ENCODE results near the gene COPE. TPM values are rescaled to one million over a fixed set of nuclear protein-coding genes. Genes with fewer than 3 reads are reported as not detected.

Gene COPE
- total RNA-seq, 1 donor from 2014 or later, result 67.8 TPM

DNA sequence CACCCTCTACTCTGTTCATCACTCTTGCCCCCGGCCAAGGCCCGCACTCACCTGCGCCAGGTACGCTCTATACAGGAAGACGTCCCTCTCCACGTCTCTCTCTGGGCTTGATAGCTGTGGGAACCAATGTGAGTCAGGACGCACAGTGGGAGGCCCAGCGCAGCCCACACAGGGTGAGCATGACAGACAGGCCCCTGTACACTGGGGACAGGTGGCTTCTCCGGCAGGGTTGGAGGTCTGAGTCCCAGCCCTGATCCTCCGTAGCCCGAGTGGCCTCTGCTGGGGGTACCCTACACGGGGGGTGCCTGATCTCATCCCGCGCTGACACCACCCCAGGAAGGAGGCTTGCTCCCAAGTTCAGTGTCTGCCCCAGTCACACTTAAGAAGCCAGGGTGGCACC lies 6.3 kb downstream of the COPE start:
- H3K4me1 ChIP-seq (ENCODE audit: control insufficient read depth in 3 of 3, insufficient read depth in 3 of 3, low read length in 3 of 3), result peaks cover 0 to 9% (median 3%) of the 10 kb centered on the region in 3 donors
- H3K27ac ChIP-seq (ENCODE audit: low read depth, low read length), result no peak overlapping the region
- no peaks in the 10 kb centered on the region for H3K27me3 ChIP-seq (ENCODE audit: control insufficient read depth in 3 of 3, insufficient read depth in 3 of 3, low read length in 3 of 3)
- H3K9ac ChIP-seq (ENCODE audit: low read depth in 1 of 3, low read length in 3 of 3), result no peak overlapping the region
- H3K4me3 ChIP-seq (ENCODE audit: low read length in 3 of 3), result no peak overlapping the region
- H3K36me3 ChIP-seq (ENCODE audit: control insufficient read depth in 3 of 3, insufficient read depth in 3 of 3, low read length in 3 of 3), result peaks cover 4 to 16% (median 14%) of the 10 kb centered on the region in 3 donors
- no peaks in the 10 kb centered on the region for H3K9me3 ChIP-seq (ENCODE audit: control insufficient read depth in 3 of 3, low read length in 3 of 3)

DNA sequence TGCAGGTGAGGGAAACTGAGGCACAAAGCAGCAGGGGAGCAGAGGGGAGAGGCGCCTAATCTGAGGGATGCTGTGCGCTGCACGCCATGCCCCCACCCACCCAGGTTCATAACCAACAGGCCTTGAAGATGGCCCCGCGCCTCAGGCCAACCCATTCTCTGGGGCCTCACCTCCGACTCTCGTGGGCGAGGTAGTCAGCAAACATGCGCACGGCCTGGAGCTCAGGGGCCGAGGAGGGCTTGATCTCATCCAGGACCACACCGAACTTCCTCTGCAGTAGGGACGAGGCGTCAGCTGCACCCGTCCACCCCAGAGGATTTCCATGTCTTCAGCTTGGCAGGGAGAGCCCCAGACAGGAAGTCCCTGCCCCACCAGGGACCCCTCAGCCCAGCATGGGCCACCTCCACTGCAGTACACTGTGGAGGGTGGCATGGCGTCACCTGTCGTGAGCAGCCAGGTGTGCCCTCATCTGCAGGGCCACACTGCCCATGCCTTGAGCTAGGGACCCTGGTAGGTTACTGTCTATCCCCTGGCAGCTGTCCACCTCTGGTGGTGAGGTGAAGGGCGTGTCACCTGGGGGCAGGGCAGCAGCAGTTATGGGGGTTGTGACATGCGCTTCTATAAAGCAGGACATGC lies 8.3 kb downstream of the COPE start:
- peaks cover 21 to 31% (median 28%) of the 10 kb centered on the region in 3 donors for H3K36me3 ChIP-seq (ENCODE audit: control insufficient read depth in 3 of 3, insufficient read depth in 3 of 3, low read length in 3 of 3)
- no peaks in the 10 kb centered on the region for H3K27me3 ChIP-seq (ENCODE audit: control insufficient read depth in 3 of 3, insufficient read depth in 3 of 3, low read length in 3 of 3)
- no peak overlapping the region for H3K27ac ChIP-seq (ENCODE audit: low read depth, low read length)
- H3K9me3 ChIP-seq (ENCODE audit: control insufficient read depth in 3 of 3, low read length in 3 of 3), result no peaks in the 10 kb centered on the region
- H3K9ac ChIP-seq (ENCODE audit: low read depth in 1 of 3, low read length in 3 of 3), result no peak overlapping the region
- no peak overlapping the region for H3K4me3 ChIP-seq (ENCODE audit: low read length in 3 of 3)
- peaks cover 0 to 5% (median 0%) of the 10 kb centered on the region in 3 donors for H3K4me1 ChIP-seq (ENCODE audit: control insufficient read depth in 3 of 3, insufficient read depth in 3 of 3, low read length in 3 of 3)

DNA sequence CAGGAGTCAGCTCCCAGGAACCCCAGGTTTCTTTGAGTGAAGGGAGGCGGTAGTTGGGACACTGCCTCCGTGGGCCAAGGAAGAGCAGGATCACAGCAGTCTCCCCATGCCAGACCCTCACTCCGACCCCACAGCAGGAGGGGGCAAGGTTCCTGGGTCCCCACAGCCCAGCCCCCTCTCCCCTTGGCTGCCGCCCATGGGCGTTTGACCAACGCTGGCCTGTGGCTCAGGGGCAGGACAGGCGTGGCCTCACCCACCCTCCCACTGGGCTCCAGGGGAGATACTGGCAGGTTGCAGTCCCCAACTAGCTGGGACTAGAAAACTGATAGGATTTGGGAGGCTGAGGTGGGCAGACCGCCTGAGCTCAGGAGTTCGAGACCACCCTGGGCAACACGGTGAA lies 9.2 kb downstream of the COPE start:
- Histone ChIP-seq H3K27ac (ENCODE audit: low read depth, low read length) (no peak overlapping the region), H3K4me1 (ENCODE audit: control insufficient read depth in 3 of 3, insufficient read depth in 3 of 3, low read length in 3 of 3) (no peaks in the 10 kb centered on the region), H3K36me3 (ENCODE audit: control insufficient read depth in 3 of 3, insufficient read depth in 3 of 3, low read length in 3 of 3) (peaks cover 21 to 32% (median 30%) of the 10 kb centered on the region in 3 donors), H3K27me3 (ENCODE audit: control insufficient read depth in 3 of 3, insufficient read depth in 3 of 3, low read length in 3 of 3) (no peaks in the 10 kb centered on the region), H3K4me3 (ENCODE audit: low read length in 3 of 3) (no peak overlapping the region), H3K9me3 (ENCODE audit: control insufficient read depth in 3 of 3, low read length in 3 of 3) (no peaks in the 10 kb centered on the region), H3K9ac (ENCODE audit: low read depth in 1 of 3, low read length in 3 of 3) (no peak overlapping the region)

DNA sequence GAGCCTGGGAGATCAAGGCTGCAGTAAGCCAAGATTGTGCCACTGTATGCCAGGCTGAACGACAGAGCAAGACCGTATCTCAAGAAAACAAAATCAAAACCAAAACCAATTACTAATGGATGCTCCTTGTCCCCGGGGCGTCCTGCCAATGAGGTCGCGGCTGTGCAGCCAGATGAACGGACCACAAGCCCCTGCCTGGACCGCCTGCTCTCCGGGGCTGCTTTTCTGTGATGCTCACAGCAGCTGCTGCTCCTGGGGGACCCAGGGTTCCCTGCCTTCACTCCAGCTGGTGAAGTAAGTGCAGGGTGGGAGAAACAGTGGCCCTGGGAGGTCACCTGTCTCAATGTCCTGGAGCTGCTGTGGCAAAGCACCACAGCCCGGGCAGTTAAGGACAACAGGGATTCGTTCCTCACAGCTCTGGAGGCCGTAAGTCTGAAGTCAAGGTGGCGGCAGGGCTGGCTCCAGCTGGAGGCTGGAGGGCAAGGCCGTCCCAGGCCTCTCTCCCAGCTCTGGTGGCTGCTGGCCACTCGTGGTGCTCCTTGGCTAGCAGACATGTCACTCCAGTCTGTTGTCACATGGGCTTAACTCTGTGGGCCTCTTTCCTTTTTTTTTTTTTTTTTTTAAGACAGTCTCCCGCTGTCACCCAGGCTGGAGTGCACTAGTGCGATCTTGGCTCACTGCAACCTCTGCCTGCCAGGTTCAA lies 10.1 kb downstream of the COPE start:
- Histone ChIP-seq H3K27me3 (ENCODE audit: control insufficient read depth in 3 of 3, insufficient read depth in 3 of 3, low read length in 3 of 3) (no peaks in the 10 kb centered on the region), H3K36me3 (ENCODE audit: control insufficient read depth in 3 of 3, insufficient read depth in 3 of 3, low read length in 3 of 3) (peaks cover 25 to 39% (median 34%) of the 10 kb centered on the region in 3 donors), H3K9ac (ENCODE audit: low read depth in 1 of 3, low read length in 3 of 3) (no peak overlapping the region), H3K27ac (ENCODE audit: low read depth, low read length) (no peak overlapping the region), H3K4me3 (ENCODE audit: low read length in 3 of 3) (no peak overlapping the region), H3K4me1 (ENCODE audit: control insufficient read depth in 3 of 3, insufficient read depth in 3 of 3, low read length in 3 of 3) (no peaks in the 10 kb centered on the region), H3K9me3 (ENCODE audit: control insufficient read depth in 3 of 3, low read length in 3 of 3) (no peaks in the 10 kb centered on the region)

DNA sequence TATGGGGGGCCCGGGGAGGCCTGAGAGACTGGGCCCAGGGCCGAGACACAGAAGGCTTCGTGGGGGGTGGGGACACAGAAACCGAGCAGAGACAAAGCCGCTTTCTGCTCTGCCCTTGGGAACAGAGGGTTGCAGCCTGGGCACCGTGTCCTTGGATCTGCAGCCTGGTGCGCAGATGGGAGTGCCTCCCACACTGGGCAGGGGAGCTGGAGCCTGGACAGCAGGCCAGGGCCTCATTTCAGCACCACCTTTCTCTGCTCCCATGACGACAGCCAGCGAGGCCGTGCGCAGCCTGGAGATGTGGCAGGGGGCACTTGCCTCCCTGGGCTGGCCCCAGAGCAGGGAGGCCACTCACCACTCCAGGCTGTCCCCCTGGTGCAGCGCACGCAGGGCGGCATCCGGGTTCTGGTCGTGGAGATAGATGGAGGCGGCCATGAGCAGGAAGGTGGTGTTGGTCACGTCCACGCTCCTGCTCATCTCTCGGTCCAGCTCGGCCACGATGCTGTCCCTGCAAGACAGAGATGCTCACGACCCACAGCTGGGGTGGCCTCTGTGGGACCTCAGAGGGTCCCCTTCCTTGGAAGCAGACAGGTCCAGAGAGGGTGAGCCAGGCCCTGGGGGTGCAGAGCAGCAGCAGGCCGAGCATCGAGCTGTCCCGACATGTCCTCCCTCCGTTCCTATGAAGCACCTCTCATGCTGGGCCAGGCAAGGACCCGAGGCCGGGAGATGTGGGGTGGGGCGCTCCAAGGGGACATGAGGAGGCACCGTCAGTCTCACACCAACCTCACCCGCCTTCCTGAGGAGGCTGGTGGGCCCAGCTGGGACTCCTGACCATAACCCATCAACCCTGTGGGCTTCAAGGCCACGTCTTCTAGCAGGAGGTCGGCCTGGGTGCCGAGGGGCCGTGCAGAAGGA lies 12.3 kb downstream of the COPE start:
- no peaks in the 10 kb centered on the region for H3K9me3 ChIP-seq (ENCODE audit: control insufficient read depth in 3 of 3, low read length in 3 of 3)
- no peak overlapping the region for H3K27ac ChIP-seq (ENCODE audit: low read depth, low read length)
- no peak overlapping the region for H3K9ac ChIP-seq (ENCODE audit: low read depth in 1 of 3, low read length in 3 of 3)
- no peak overlapping the region for H3K4me3 ChIP-seq (ENCODE audit: low read length in 3 of 3)
- no peaks in the 10 kb centered on the region for H3K27me3 ChIP-seq (ENCODE audit: control insufficient read depth in 3 of 3, insufficient read depth in 3 of 3, low read length in 3 of 3)
- no peaks in the 10 kb centered on the region for H3K4me1 ChIP-seq (ENCODE audit: control insufficient read depth in 3 of 3, insufficient read depth in 3 of 3, low read length in 3 of 3)
- peaks cover 29 to 34% (median 33%) of the 10 kb centered on the region in 3 donors for H3K36me3 ChIP-seq (ENCODE audit: control insufficient read depth in 3 of 3, insufficient read depth in 3 of 3, low read length in 3 of 3)

DNA sequence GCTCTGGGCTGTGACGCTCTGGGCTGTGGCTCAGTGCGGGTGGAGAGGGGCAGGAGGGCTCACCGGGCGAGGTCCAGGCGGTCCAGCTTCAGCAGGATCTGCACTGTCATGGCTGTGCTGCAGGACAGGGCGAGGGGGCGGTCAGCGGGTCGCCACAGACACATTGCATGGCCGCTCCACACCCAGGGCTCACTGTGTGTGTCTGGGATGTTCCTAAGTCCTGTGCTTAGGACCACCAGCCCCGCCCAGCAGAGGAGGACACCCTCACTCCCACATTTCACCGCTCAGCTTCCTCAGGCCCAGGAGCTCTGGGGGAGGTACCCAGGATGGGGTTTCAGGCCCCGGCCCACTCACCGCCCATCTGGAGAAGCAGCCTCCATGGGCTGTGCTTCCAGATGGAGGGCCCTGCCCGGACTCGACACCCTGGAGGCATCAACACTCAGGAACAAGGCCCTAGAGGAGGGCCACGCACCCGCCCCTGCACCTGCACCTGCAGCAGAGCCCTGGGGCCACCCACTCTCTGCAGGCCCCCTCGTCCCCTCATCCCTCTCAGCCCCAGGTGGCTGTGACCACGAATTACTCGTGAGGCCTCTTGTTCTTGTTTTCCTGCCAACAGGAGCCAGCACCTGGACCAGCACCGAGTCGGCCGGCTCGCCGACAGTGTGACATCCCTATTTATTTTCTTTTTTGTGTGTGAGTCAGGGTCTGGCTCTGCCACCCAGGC lies 13.5 kb downstream of the COPE start:
- Histone ChIP-seq H3K9ac (ENCODE audit: low read depth in 1 of 3, low read length in 3 of 3) (no peak overlapping the region), H3K27ac (ENCODE audit: low read depth, low read length) (no peak overlapping the region), H3K27me3 (ENCODE audit: control insufficient read depth in 3 of 3, insufficient read depth in 3 of 3, low read length in 3 of 3) (no peaks in the 10 kb centered on the region), H3K4me3 (ENCODE audit: low read length in 3 of 3) (no peak overlapping the region), H3K4me1 (ENCODE audit: control insufficient read depth in 3 of 3, insufficient read depth in 3 of 3, low read length in 3 of 3) (no peaks in the 10 kb centered on the region), H3K9me3 (ENCODE audit: control insufficient read depth in 3 of 3, low read length in 3 of 3) (no peaks in the 10 kb centered on the region), H3K36me3 (ENCODE audit: control insufficient read depth in 3 of 3, insufficient read depth in 3 of 3, low read length in 3 of 3) (peaks cover 34 to 45% (median 36%) of the 10 kb centered on the region in 3 donors)

DNA sequence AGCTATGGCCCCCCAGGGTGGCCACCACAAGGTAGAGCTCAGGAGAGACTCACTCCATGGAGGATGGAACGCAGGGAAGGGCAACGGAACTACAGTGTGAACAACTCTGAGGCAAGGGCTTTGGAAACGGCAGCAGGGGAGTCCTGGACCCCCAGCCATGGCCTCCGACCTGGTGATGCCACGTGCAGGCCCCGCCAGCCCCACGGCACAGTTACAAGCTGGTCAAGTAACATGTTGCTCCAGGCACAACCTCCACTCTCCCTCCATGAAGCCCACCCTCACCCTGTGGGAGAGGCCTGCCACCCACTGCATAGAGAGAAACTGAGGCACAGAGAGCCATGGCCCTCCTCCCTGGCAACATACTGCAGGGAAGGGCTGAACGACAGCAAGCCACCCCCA lies 14.1 kb downstream of the COPE start:
- H3K4me1 ChIP-seq (ENCODE audit: control insufficient read depth in 3 of 3, insufficient read depth in 3 of 3, low read length in 3 of 3), result no peaks in the 10 kb centered on the region
- no peak overlapping the region for H3K9ac ChIP-seq (ENCODE audit: low read depth in 1 of 3, low read length in 3 of 3)
- H3K4me3 ChIP-seq (ENCODE audit: low read length in 3 of 3), result no peak overlapping the region
- no peak overlapping the region for H3K27ac ChIP-seq (ENCODE audit: low read depth, low read length)
- no peaks in the 10 kb centered on the region for H3K27me3 ChIP-seq (ENCODE audit: control insufficient read depth in 3 of 3, insufficient read depth in 3 of 3, low read length in 3 of 3)
- no peaks in the 10 kb centered on the region for H3K9me3 ChIP-seq (ENCODE audit: control insufficient read depth in 3 of 3, low read length in 3 of 3)
- H3K36me3 ChIP-seq (ENCODE audit: control insufficient read depth in 3 of 3, insufficient read depth in 3 of 3, low read length in 3 of 3), result peaks cover 31 to 46% (median 40%) of the 10 kb centered on the region in 3 donors

DNA sequence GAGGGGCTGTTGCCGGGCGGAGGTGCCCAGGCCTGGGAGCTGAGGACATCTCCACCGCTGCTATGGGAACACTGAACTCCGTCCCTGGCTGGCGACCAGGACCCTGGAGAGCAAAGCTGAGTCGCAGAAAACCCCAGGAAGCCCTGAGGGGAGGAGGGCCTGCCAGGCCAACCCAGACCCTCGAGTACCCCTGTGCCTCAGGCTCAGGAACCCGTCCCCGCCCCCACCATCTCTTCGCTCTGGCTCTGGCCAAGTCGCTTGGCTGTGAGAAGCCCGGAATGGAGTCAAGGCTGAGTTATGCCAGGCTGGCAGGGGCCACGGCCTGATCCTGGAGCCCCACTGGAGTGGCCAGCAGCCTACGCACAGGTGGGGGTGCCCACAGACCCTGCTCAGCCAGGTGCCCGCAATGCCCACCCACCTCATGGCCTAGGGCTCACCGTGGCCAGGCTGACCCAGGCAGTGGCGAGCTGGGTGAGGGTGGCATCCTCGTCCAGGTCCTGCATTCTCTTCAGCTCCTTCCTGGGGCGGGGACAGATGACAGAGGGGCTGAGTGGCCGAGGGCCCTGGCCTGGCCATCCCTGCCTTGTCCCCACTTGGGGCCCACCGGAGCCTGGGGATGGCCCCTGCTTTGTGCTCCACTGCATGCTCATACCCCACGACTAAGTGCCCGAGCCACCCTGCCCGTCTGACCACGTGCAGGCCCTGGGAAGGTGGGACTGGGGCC lies 14.7 kb downstream of the COPE start:
- Histone ChIP-seq H3K27me3 (ENCODE audit: control insufficient read depth in 3 of 3, insufficient read depth in 3 of 3, low read length in 3 of 3) (no peaks in the 10 kb centered on the region), H3K27ac (ENCODE audit: low read depth, low read length) (no peak overlapping the region), H3K4me3 (ENCODE audit: low read length in 3 of 3) (no peak overlapping the region), H3K36me3 (ENCODE audit: control insufficient read depth in 3 of 3, insufficient read depth in 3 of 3, low read length in 3 of 3) (peaks cover 33 to 51% (median 43%) of the 10 kb centered on the region in 3 donors), H3K9me3 (ENCODE audit: control insufficient read depth in 3 of 3, low read length in 3 of 3) (no peaks in the 10 kb centered on the region), H3K4me1 (ENCODE audit: control insufficient read depth in 3 of 3, insufficient read depth in 3 of 3, low read length in 3 of 3) (no peaks in the 10 kb centered on the region), H3K9ac (ENCODE audit: low read depth in 1 of 3, low read length in 3 of 3) (no peak overlapping the region)

Data from skeletal muscle tissue (tissue), 4 donors.